Breast epithelium (tissue), 3 donors: ENCODE data around the gene ABO.

Experiments used
- POLR2A ChIP-seq: fragments of 450-650 bp; IDR thresholded peaks from one replicate; pipeline ENCODE4 v1.6.1; 2016; ENCODE audit warnings: antibody characterized with exemption, mild to moderate bottlenecking, moderate library complexity
- TF ChIP-seq, protein P1 (sequence below), 3 donors: fragments of 450-650 bp; IDR thresholded peaks; one replicate each; pipeline ENCODE4 v1.5.1; 2016 to 2017; ENCODE audit warnings: antibody characterized with exemption in 3 of 3, mild to moderate bottlenecking in 3 of 3, moderate library complexity in 3 of 3

DNA sequence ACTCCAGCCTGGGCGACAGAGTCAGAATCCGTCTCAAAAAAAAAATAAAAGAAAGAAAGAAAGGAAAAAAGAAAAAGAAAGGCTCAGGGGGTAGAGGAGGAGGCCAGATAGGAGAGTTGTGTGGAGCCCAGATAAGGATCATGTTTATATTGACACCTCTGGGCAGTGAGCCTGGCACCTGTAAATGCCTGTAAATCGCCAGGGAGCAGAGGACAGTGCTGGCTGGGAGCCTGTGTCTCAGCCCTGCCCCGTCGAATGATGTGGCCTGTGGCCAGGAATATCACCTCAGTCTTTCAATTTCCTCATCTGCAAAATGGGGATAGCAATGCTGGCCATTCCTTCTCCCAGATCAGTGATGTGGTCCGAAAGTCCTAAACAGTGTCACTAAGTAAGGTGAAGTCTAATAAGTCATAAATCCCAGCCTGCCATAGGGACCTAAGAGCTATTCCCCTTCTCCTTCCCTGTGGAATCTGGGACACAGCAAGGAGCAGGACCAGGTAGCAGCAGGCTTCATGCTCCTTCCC, 10.3 kb upstream of the ABO start:
- no peak for TF ChIP-seq POLR2A
- TF ChIP-seq, protein P1, sequence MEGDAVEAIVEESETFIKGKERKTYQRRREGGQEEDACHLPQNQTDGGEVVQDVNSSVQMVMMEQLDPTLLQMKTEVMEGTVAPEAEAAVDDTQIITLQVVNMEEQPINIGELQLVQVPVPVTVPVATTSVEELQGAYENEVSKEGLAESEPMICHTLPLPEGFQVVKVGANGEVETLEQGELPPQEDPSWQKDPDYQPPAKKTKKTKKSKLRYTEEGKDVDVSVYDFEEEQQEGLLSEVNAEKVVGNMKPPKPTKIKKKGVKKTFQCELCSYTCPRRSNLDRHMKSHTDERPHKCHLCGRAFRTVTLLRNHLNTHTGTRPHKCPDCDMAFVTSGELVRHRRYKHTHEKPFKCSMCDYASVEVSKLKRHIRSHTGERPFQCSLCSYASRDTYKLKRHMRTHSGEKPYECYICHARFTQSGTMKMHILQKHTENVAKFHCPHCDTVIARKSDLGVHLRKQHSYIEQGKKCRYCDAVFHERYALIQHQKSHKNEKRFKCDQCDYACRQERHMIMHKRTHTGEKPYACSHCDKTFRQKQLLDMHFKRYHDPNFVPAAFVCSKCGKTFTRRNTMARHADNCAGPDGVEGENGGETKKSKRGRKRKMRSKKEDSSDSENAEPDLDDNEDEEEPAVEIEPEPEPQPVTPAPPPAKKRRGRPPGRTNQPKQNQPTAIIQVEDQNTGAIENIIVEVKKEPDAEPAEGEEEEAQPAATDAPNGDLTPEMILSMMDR (IDR thresholded peaks at IDR 0.05), result no peak
